A172 (cell line): Measurements from ENCODE around the gene FAM76A. TPM values are rescaled to one million over a fixed set of nuclear protein-coding genes. Genes with fewer than 3 reads are reported as not detected.
"Not testable (repeated sequence)": the region's sequence is repeated elsewhere in the genome, so short reads cannot be mapped to it uniquely, and the experiment has no call there.

Source experiments
- DNase-seq: peaks from one replicate; pipeline ENCODE4 v3.0.0-alpha.2; 2015; ENCODE audit warnings: low spot score
- total RNA-seq: library from RNA; depleted of rRNA; stranded (reverse); fragments of >200 nt; shearing (Covaris generic); gene quantifications from 2 replicates; pipeline ENCODE4 v1.2.3, GENCODE V29; 2014; rRNA removed

FAM76A gene
- total RNA-seq, 1 experiment from 2014 or later: 9.4 TPM

GRCh38 chr1:27778056-27778455 is 52.3 kb downstream of the FAM76A start:
- DNase-seq: no peak

GRCh38 chr1:27779122-27779521 is 53.4 kb downstream of the FAM76A start:
- DNase-seq: no peak

- DNase-seq: no peak
Measured at GRCh38 chr1:27782950-27783349, 57.2 kb downstream of the FAM76A start.

GRCh38 chr1:27784700-27785099 is 58.9 kb downstream of the FAM76A start:
- DNase-seq: no peak

GRCh38 chr1:27785781-27786455 is 60.2 kb downstream of the FAM76A start:
- DNase-seq: no peak

- DNase-seq: no peak
Measured at GRCh38 chr1:27787895-27788294, 62.1 kb downstream of the FAM76A start.

GRCh38 chr1:27789540-27790041 is 63.8 kb downstream of the FAM76A start:
- peak; percentile 30 for DNase-seq

- not testable (repeated sequence) for DNase-seq
Measured at GRCh38 chr1:27790270-27790669, 64.5 kb downstream of the FAM76A start.

GRCh38 chr1:27795601-27796000 is 69.8 kb downstream of the FAM76A start:
- DNase-seq: no peak

GRCh38 chr1:27804791-27805190 is 79.0 kb downstream of the FAM76A start:
- DNase-seq: no peak

- DNase-seq: no peak
Measured at GRCh38 chr1:27806758-27807157, 81.0 kb downstream of the FAM76A start.

GRCh38 chr1:27807385-27807784 is 81.6 kb downstream of the FAM76A start:
- DNase-seq: no peak

GRCh38 chr1:27808131-27808530 is 82.4 kb downstream of the FAM76A start:
- DNase-seq: not testable (repeated sequence)

- DNase-seq: no peak
Measured at GRCh38 chr1:27809883-27810282, 84.1 kb downstream of the FAM76A start.

- no peak for DNase-seq
Measured at GRCh38 chr1:27811741-27812500, 86.2 kb downstream of the FAM76A start.

Other genes with a start within 250 kb of the FAM76A start
- gene WASF2, start 235.8 kb upstream of the FAM76A start, total RNA-seq: 7.5 and 9.1 TPM in 2 replicates
- gene AHDC1, start 121.8 kb upstream of the FAM76A start, total RNA-seq: 3.4 and 7.6 TPM in 2 replicates
- not detected in 2 replicates for gene FGR, start 90.8 kb upstream of the FAM76A start, total RNA-seq
- gene IFI6, start 53.8 kb upstream of the FAM76A start, total RNA-seq: 24.9 and 32.0 TPM in 2 replicates
- gene STX12, start 47.3 kb downstream of the FAM76A start, total RNA-seq: 18.9 and 22.8 TPM in 2 replicates
- 35.6 and 37.2 TPM in 2 replicates for gene PPP1R8, start 104.8 kb downstream of the FAM76A start, total RNA-seq
- gene THEMIS2, start 146.6 kb downstream of the FAM76A start, total RNA-seq: not detected in 2 replicates
- gene RPA2, start 188.6 kb downstream of the FAM76A start, total RNA-seq: 49.0 and 60.3 TPM in 2 replicates
- 1.5 TPM in 1 of 2 replicates, not detected in the other for gene SMPDL3B, start 209.0 kb downstream of the FAM76A start, total RNA-seq
- 0.96 and 2.3 TPM in 2 replicates for gene XKR8, start 234.0 kb downstream of the FAM76A start, total RNA-seq